Measurements from ENCODE around the gene HYCC1.

Gene HYCC1

GRCh38 chr7:23022851-23023250 lies 8.9 kb upstream of the HYCC1 start:
- H3K4me3 ChIP-seq (ENCODE audit: low read depth, low read length), result no peak overlapping the region
- POLR2A ChIA-PET, result no interaction called here
- CTCF ChIA-PET, result interaction anchor here (0.8 to 2.5 kb wide), 2 partner anchors 32 to 166 kb away, joined by 4 to 13 read pairs; no protein-coding TSS in a partner anchor
- DNase-seq (ENCODE audit: low read depth, low spot score), result no peak
- TF ChIP-seq, protein P1, sequence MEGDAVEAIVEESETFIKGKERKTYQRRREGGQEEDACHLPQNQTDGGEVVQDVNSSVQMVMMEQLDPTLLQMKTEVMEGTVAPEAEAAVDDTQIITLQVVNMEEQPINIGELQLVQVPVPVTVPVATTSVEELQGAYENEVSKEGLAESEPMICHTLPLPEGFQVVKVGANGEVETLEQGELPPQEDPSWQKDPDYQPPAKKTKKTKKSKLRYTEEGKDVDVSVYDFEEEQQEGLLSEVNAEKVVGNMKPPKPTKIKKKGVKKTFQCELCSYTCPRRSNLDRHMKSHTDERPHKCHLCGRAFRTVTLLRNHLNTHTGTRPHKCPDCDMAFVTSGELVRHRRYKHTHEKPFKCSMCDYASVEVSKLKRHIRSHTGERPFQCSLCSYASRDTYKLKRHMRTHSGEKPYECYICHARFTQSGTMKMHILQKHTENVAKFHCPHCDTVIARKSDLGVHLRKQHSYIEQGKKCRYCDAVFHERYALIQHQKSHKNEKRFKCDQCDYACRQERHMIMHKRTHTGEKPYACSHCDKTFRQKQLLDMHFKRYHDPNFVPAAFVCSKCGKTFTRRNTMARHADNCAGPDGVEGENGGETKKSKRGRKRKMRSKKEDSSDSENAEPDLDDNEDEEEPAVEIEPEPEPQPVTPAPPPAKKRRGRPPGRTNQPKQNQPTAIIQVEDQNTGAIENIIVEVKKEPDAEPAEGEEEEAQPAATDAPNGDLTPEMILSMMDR (IDR thresholded peaks at IDR 0.05; ENCODE audit: insufficient read depth, low read length, missing control alignments), result no peak

GRCh38 chr7:23022258-23022769 lies 8.4 kb upstream of the HYCC1 start:
- TF ChIP-seq, protein P1 (IDR thresholded peaks at IDR 0.05; ENCODE audit: insufficient read depth, low read length, missing control alignments), result no peak
- no peak overlapping the region for H3K4me3 ChIP-seq (ENCODE audit: low read depth, low read length)
- POLR2A ChIA-PET, result interaction anchor here (0.6 kb wide), 1 partner anchor 166 kb away, joined by 3 read pairs; no protein-coding TSS in a partner anchor
- CTCF ChIA-PET, result interaction anchor here (0.8 to 2.5 kb wide), 4 partner anchors 9 to 462 kb away, joined by 3 to 13 read pairs (median 6); no protein-coding TSS in a partner anchor
- peak; percentile 79 for DNase-seq (ENCODE audit: low read depth, low spot score)

GRCh38 chr7:23021596-23021995 lies 7.7 kb upstream of the HYCC1 start:
- TF ChIP-seq, protein P1 (IDR thresholded peaks at IDR 0.05; ENCODE audit: insufficient read depth, low read length, missing control alignments), result no peak
- CTCF ChIA-PET, result interaction anchor here (1.2 to 2.5 kb wide), 3 partner anchors 9 to 461 kb away, joined by 3 to 13 read pairs (median 8); no protein-coding TSS in a partner anchor
- no peak overlapping the region for H3K4me3 ChIP-seq (ENCODE audit: low read depth, low read length)
- POLR2A ChIA-PET, result interaction anchor here (0.6 kb wide), 1 partner anchor 165 kb away, joined by 3 read pairs; no protein-coding TSS in a partner anchor
- DNase-seq (ENCODE audit: low read depth, low spot score), result no peak

GRCh38 chr7:23020742-23021401 lies 6.9 kb upstream of the HYCC1 start:
- POLR2A ChIA-PET, result interaction anchor here (0.7 kb wide), 1 partner anchor 160 kb away, joined by 3 read pairs; no protein-coding TSS in a partner anchor
- TF ChIP-seq, protein P1 (IDR thresholded peaks at IDR 0.05; ENCODE audit: insufficient read depth, low read length, missing control alignments), result no peak
- CTCF ChIA-PET, result interaction anchor here (1.2 to 2.5 kb wide), 4 partner anchors 8 to 460 kb away, joined by 3 to 13 read pairs (median 6); no protein-coding TSS in a partner anchor
- DNase-seq (ENCODE audit: low read depth, low spot score), result peak; percentile 45
- no peak overlapping the region for H3K4me3 ChIP-seq (ENCODE audit: low read depth, low read length)

GRCh38 chr7:23018750-23019149 lies 4.8 kb upstream of the HYCC1 start:
- POLR2A ChIA-PET, result no interaction called here
- TF ChIP-seq, protein P1 (IDR thresholded peaks at IDR 0.05; ENCODE audit: insufficient read depth, low read length, missing control alignments), result no peak
- no peak overlapping the region for H3K4me3 ChIP-seq (ENCODE audit: low read depth, low read length)
- no peak for DNase-seq (ENCODE audit: low read depth, low spot score)
- CTCF ChIA-PET, result interaction anchor here (0.7 to 2.4 kb wide), 4 partner anchors 14 to 458 kb away, joined by 3 to 10 read pairs (median 4); no protein-coding TSS in a partner anchor

- H3K4me3 ChIP-seq (ENCODE audit: low read depth, low read length), result no peak overlapping the region
- TF ChIP-seq, protein P1 (IDR thresholded peaks at IDR 0.05; ENCODE audit: insufficient read depth, low read length, missing control alignments), result no peak
- DNase-seq (ENCODE audit: low read depth, low spot score), result no peak
- ChIA-PET POLR2A (no interaction called here), CTCF (interaction anchor here (0.6 to 2.4 kb wide), 2 partner anchors 37 to 38 kb away, joined by 3 to 10 read pairs; no protein-coding TSS in a partner anchor)
Observed at GRCh38 chr7:23017309-23017708, 3.4 kb upstream of the HYCC1 start.

Measured in AG04449 (cell line).